ENCODE measurements around the gene CLHC1.

- TF ChIP-seq, protein P1, sequence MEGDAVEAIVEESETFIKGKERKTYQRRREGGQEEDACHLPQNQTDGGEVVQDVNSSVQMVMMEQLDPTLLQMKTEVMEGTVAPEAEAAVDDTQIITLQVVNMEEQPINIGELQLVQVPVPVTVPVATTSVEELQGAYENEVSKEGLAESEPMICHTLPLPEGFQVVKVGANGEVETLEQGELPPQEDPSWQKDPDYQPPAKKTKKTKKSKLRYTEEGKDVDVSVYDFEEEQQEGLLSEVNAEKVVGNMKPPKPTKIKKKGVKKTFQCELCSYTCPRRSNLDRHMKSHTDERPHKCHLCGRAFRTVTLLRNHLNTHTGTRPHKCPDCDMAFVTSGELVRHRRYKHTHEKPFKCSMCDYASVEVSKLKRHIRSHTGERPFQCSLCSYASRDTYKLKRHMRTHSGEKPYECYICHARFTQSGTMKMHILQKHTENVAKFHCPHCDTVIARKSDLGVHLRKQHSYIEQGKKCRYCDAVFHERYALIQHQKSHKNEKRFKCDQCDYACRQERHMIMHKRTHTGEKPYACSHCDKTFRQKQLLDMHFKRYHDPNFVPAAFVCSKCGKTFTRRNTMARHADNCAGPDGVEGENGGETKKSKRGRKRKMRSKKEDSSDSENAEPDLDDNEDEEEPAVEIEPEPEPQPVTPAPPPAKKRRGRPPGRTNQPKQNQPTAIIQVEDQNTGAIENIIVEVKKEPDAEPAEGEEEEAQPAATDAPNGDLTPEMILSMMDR (IDR thresholded peaks at IDR 0.05; ENCODE audit: borderline replicate concordance, extremely low read depth, low read length, poor library complexity, severe bottlenecking), result no peak
- TF ChIP-seq EZH2 (IDR thresholded peaks at IDR 0.05; ENCODE audit: borderline replicate concordance, low read depth, low read length, severe bottlenecking), result no peak
Observed at GRCh38 chr2:55150834-55151233, 81.3 kb downstream of the CLHC1 start.

Data from DND-41 (cell line).